ENCODE results near the gene KCNN3.

GRCh38 chr1:154860156-154860870 is 9.8 kb downstream of the KCNN3 start:
- no peak for TF ChIP-seq SNAI2 (CRISPR knock-in tag; IDR thresholded peaks at IDR 0.05)
- TF ChIP-seq BACH2 (CRISPR knock-in tag; IDR thresholded peaks at IDR 0.05; ENCODE audit: borderline replicate concordance): no peak
- TF ChIP-seq, protein P1, sequence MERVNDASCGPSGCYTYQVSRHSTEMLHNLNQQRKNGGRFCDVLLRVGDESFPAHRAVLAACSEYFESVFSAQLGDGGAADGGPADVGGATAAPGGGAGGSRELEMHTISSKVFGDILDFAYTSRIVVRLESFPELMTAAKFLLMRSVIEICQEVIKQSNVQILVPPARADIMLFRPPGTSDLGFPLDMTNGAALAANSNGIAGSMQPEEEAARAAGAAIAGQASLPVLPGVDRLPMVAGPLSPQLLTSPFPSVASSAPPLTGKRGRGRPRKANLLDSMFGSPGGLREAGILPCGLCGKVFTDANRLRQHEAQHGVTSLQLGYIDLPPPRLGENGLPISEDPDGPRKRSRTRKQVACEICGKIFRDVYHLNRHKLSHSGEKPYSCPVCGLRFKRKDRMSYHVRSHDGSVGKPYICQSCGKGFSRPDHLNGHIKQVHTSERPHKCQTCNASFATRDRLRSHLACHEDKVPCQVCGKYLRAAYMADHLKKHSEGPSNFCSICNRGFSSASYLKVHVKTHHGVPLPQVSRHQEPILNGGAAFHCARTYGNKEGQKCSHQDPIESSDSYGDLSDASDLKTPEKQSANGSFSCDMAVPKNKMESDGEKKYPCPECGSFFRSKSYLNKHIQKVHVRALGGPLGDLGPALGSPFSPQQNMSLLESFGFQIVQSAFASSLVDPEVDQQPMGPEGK (CRISPR knock-in tag; IDR thresholded peaks at IDR 0.05; ENCODE audit: borderline replicate concordance): no peak
- no peak for TF ChIP-seq TOX (CRISPR knock-in tag; IDR thresholded peaks at IDR 0.05; ENCODE audit: borderline replicate concordance)
- no peak for TF ChIP-seq ARNTL (CRISPR knock-in tag; IDR thresholded peaks at IDR 0.05; ENCODE audit: borderline replicate concordance, low read depth)
- no peak for TF ChIP-seq TCF4 (CRISPR knock-in tag; IDR thresholded peaks at IDR 0.05; ENCODE audit: borderline replicate concordance)

Measured in SK-N-SH treated with all-trans-retinoic acid at 6 μM for 48 hours (cell line).